IMR-90 (cell line): ENCODE results near the gene CETN2. TPM values are rescaled to one million over a fixed set of nuclear protein-coding genes. Genes with fewer than 3 reads are reported as not detected.

Experiments used
- ATAC-seq: fragments of 200-7000 bp; cut with Tn5 transposase; 2 replicates; pipeline ENCODE4 v1.9.1; 2020; ENCODE audit warnings: low read depth, mild to moderate bottlenecking, moderate library complexity
- BruUV-seq: library from RNA; stranded (reverse); fragments of 400-500 nt; replicated peaks from 2 replicates; lab custom pipeline; 2021; lab: Mats Ljungman, UMichigan
- CTCF ChIA-PET: fragments of 300-600 bp; formaldehyde crosslinking; extraction: SDS; loops from one replicate; lab custom pipeline; 2021; ENCODE audit warnings: antibody characterized with exemption; lab: Yijun Ruan, JAX
- POLR2A ChIA-PET: fragments of 300-600 bp; sonication (Branson Sonifier 250); formaldehyde crosslinking; loops from one replicate; lab custom pipeline; 2022; ENCODE audit warnings: antibody characterized with exemption; ENCODE audit not compliant: unreplicated experiment; lab: Charles Lee
- DNase-seq: peaks from one replicate; pipeline ENCODE4 v3.0.0; 2013
- H2AFZ ChIP-seq: replicated peaks from 2 replicates; pipeline ENCODE3; 2013; ENCODE audit warnings: low read length, mild to moderate bottlenecking; ENCODE audit not compliant: poor library complexity
- H2AK5ac ChIP-seq: 2 replicates; pipeline ENCODE4 v1.6.1; 2013; ENCODE audit warnings: low read depth, low read length, inconsistent platforms
- H2AK9ac ChIP-seq: replicated peaks from 2 replicates; pipeline ENCODE3; 2013; ENCODE audit warnings: mild to moderate bottlenecking, low read depth, low read length, moderate library complexity; ENCODE audit not compliant: poor library complexity
- H2BK120ac ChIP-seq: 2 replicates; pipeline ENCODE4 v1.6.1; 2013; ENCODE audit warnings: low read depth, low read length, inconsistent platforms
- H2BK15ac ChIP-seq: 3 replicates; pipeline ENCODE4 v1.6.1; 2013; ENCODE audit warnings: low read depth, low read length, inconsistent platforms
- H2BK20ac ChIP-seq: 2 replicates; pipeline ENCODE4 v1.6.1; 2013; ENCODE audit warnings: low read depth, mild to moderate bottlenecking, inconsistent platforms, low read length, moderate library complexity
- H2BK5ac ChIP-seq: 2 replicates; pipeline ENCODE4 v1.6.1; 2013; ENCODE audit warnings: mild to moderate bottlenecking, low read depth, low read length, inconsistent platforms; ENCODE audit not compliant: poor library complexity, severe bottlenecking
- H3K14ac ChIP-seq: replicated peaks from 2 replicates; pipeline ENCODE4 v1.6.1; 2013; ENCODE audit warnings: low read depth, low read length, inconsistent platforms
- H3K18ac ChIP-seq: 2 replicates; pipeline ENCODE4 v1.6.1; 2013; ENCODE audit warnings: low read depth, low read length, control low read depth
- H3K23ac ChIP-seq: 2 replicates; pipeline ENCODE4 v1.6.1; 2013; ENCODE audit warnings: low read depth, low read length, inconsistent platforms
- H3K27ac ChIP-seq: 2 replicates; pipeline ENCODE4 v1.5.1; 2013; ENCODE audit warnings: mild to moderate bottlenecking, control low read depth, low read length; ENCODE audit not compliant: insufficient read depth
- H3K27me3 ChIP-seq: 2 replicates; pipeline ENCODE4 v1.6.1; 2013; ENCODE audit warnings: low read length; ENCODE audit not compliant: control insufficient read depth, insufficient read depth
- H3K36me3 ChIP-seq: 2 replicates; pipeline ENCODE4 v1.6.1; 2013; ENCODE audit warnings: low read length, mixed read lengths; ENCODE audit not compliant: control insufficient read depth, insufficient read depth
- H3K4ac ChIP-seq: 2 replicates; pipeline ENCODE4 v1.6.1; 2013; ENCODE audit warnings: low read depth, low read length, inconsistent platforms
- H3K4me1 ChIP-seq: 2 replicates; pipeline ENCODE4 v1.6.1; 2013; ENCODE audit warnings: low read length, mixed read lengths; ENCODE audit not compliant: control insufficient read depth, insufficient read depth
- H3K4me2 ChIP-seq: 2 replicates; pipeline ENCODE4 v1.6.1; 2013; ENCODE audit warnings: low read depth, mild to moderate bottlenecking, control low read depth, low read length, moderate library complexity
- H3K4me3 ChIP-seq: 2 replicates; pipeline ENCODE4 v1.5.1; 2013; ENCODE audit warnings: low read depth, mild to moderate bottlenecking, control low read depth, low read length, moderate library complexity; ENCODE audit not compliant: insufficient read depth
- H3K56ac ChIP-seq: 2 replicates; pipeline ENCODE4 v1.6.1; 2013; ENCODE audit warnings: low read length, inconsistent platforms; ENCODE audit not compliant: insufficient read depth; ENCODE audit errors: extremely low read depth
- H3K79me1 ChIP-seq, 2 experiments: 2 replicates each; pipeline ENCODE4 v1.6.1; 2013; ENCODE audit warnings: low read length in 2 of 2, inconsistent platforms in 1 of 2, low read depth in 1 of 2
- H3K9ac ChIP-seq: 2 replicates; pipeline ENCODE4 v1.6.1; 2013; ENCODE audit warnings: low read depth, low read length, control low read depth
- H3K9me1 ChIP-seq: 2 replicates; pipeline ENCODE4 v1.6.1; 2013; ENCODE audit warnings: low read length, inconsistent platforms; ENCODE audit not compliant: insufficient read depth
- H3K9me3 ChIP-seq: 2 replicates; pipeline ENCODE4 v1.6.1; 2013; ENCODE audit warnings: low read length; ENCODE audit not compliant: control insufficient read depth, insufficient read depth
- H4K20me1 ChIP-seq: 2 replicates; pipeline ENCODE4 v1.6.1; 2013; ENCODE audit warnings: low read length, inconsistent platforms; ENCODE audit not compliant: insufficient read depth
- H4K5ac ChIP-seq: 2 replicates; pipeline ENCODE4 v1.6.1; 2013; ENCODE audit warnings: mild to moderate bottlenecking, low read depth, low read length, control low read depth
- H4K8ac ChIP-seq, 2 experiments: 2 replicates each; pipeline ENCODE4 v1.6.1; 2013; ENCODE audit warnings: low read depth in 2 of 2, low read length in 2 of 2, control low read depth in 1 of 2, inconsistent platforms in 1 of 2
- H4K91ac ChIP-seq: 2 replicates; pipeline ENCODE4 v1.6.1; 2013; ENCODE audit warnings: low read depth, low read length, inconsistent platforms; ENCODE audit not compliant: insufficient read depth
- BHLHE40 ChIP-seq: fragments of 150-350 bp; IDR thresholded peaks from 2 replicates; pipeline ENCODE4 v1.6.1; 2016; ENCODE audit warnings: mild to moderate bottlenecking, low read depth, low read length
- CEBPB ChIP-seq: IDR thresholded peaks from 2 replicates; pipeline ENCODE4 v1.6.1; 2012; ENCODE audit warnings: low read depth, low read length, improper control_type of control experiment
- CHD1 ChIP-seq: IDR thresholded peaks from 2 replicates; pipeline ENCODE4 v1.6.1; 2012; ENCODE audit warnings: low read depth, low read length, improper control_type of control experiment
- FOS ChIP-seq: fragments of 150-350 bp; IDR thresholded peaks from 2 replicates; pipeline ENCODE4 v1.6.1; 2016; ENCODE audit warnings: low read depth, low read length
- MAFK ChIP-seq: IDR thresholded peaks from 2 replicates; pipeline ENCODE4 v1.6.1; 2012; ENCODE audit warnings: low read depth, low read length, improper control_type of control experiment
- POLR2A ChIP-seq: IDR thresholded peaks from 2 replicates; pipeline ENCODE4 v1.6.1; 2012; ENCODE audit warnings: mild to moderate bottlenecking, low read depth, low read length
- RAD21 ChIP-seq: IDR thresholded peaks from 2 replicates; pipeline ENCODE4 v1.6.1; 2012; ENCODE audit warnings: low read length, improper control_type of control experiment
- RFX5 ChIP-seq: IDR thresholded peaks from 2 replicates; pipeline ENCODE4 v1.8.0; 2012; ENCODE audit warnings: low read depth, mild to moderate bottlenecking, low read length, moderate library complexity
- SMC3 ChIP-seq: fragments of 150-350 bp; IDR thresholded peaks from 2 replicates; pipeline ENCODE4 v1.6.1; 2016; ENCODE audit warnings: low read depth, mild to moderate bottlenecking, antibody characterized with exemption, low read length, moderate library complexity
- whole genome bisulfite sequencing, 2 experiments: methylation state at CpG; one replicate each; pipeline versions ENCODE4 v1.1.5 to v1.1.7; 2013; ENCODE audit warnings: missing lambda C conversion rate in 2 of 2; ENCODE audit not compliant: insufficient read length in 1 of 2; ENCODE audit errors: extremely low coverage in 2 of 2; 5-methylcytosine and 5-hydroxymethylcytosine counted together
- dilution Hi-C: fragments of 300-500 bp; cut with HindIII; formaldehyde crosslinking; loops from one replicate; pipeline ENCODE4 v1.14.3; 2018; ENCODE audit warnings: low sequenced_read_pairs; ENCODE audit not compliant: unreplicated experiment
- in situ Hi-C: fragments of 300-500 bp; cut with MboI; formaldehyde crosslinking; loops from 3 replicates; pipeline ENCODE4 v1.14.3; 2019; ENCODE audit warnings: low sequenced_read_pairs, inconsistent platforms, mixed read lengths
- intact Hi-C: fragments of 100-400 bp; cut with micrococcal nuclease; formaldehyde crosslinking; loops from 2 replicates; pipeline ENCODE4 v1.10.0; 2022
- polyA plus RNA-seq, 3 experiments: library from polyadenylated mRNA; depleted of rRNA; stranded (reverse); fragments of >200 nt; gene quantifications; 2 replicates each; pipeline ENCODE4 v1.2.3, GENCODE V29; 2012; ENCODE audit warnings: low replicate concordance in 1 of 3
- total RNA-seq: library from RNA; depleted of rRNA; stranded (reverse); fragments of >200 nt; gene quantifications from 2 replicates; pipeline ENCODE4 v1.2.3, GENCODE V29; 2012

The CETN2 gene
- total and polyA plus RNA-seq, 2 of the 4 experiments (the other 2 are of a cell fraction), result 15.8 to 34.0 TPM

DNA sequence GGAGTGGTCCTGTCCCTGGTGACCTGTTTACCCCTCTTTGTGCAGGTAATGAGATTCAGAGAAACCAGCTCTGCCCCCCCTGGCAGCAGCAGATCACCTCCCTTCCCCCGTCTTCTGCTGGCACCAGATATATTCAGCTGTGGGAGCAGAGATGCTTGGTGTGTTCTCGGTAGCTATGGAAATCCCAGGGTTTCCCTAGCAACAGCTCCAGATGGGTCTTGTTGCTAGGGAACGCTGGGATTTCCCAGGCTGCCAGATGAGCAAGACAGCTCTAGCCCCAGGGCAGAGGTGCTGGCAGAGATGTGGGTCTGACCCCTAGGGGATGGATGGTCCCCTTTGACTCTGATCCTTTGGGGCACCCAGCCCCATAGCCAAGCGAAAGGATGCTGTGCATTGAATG, 20.2 kb downstream of the CETN2 start:
- WGBS, 2 experiments, result 60% methylated on average over 1 of the region's 4 CpGs; no CpG with 5 or more reads in 1 of the 2 experiments
- TF ChIP-seq POLR2A (no peak), BHLHE40 (no peak), RAD21 (no peak), CHD1 (no peak), CEBPB (no peak), FOS (no peak), RFX5 (no peak), MAFK (no peak), SMC3 (no peak)
- H2BK15ac ChIP-seq, result no peak overlapping the region
- no peak overlapping the region for H3K9ac ChIP-seq
- BruUV-seq, result no TSS peak
- H3K23ac ChIP-seq, result no peak overlapping the region
- no peak overlapping the region for H2AFZ ChIP-seq
- H2BK20ac ChIP-seq, result no peak overlapping the region
- CTCF ChIA-PET, result no interaction called here
- no peak overlapping the region for H3K56ac ChIP-seq
- intact Hi-C loops (no loop called here), in situ Hi-C loops (loop anchor here (25.0 kb wide), 1 partner anchor 1648 kb away; no protein-coding TSS in a partner anchor), dilution Hi-C loops (no loop called here)
- no peaks in the 10 kb centered on the region for H3K36me3 ChIP-seq
- H4K20me1 ChIP-seq, result no peaks in the 10 kb centered on the region
- no peaks in the 10 kb centered on the region for H3K79me1 ChIP-seq
- H2AK9ac ChIP-seq, result no peak overlapping the region
- no peak overlapping the region for H3K4me3 ChIP-seq
- H2BK120ac ChIP-seq, result no peak overlapping the region
- no peak overlapping the region for H3K4me2 ChIP-seq
- no peak overlapping the region for H4K8ac ChIP-seq
- H3K18ac ChIP-seq, result no peak overlapping the region
- ATAC-seq, result no peak
- H2AK5ac ChIP-seq, result no peak overlapping the region
- no peaks in the 10 kb centered on the region for H3K9me3 ChIP-seq
- no peak overlapping the region for H3K27ac ChIP-seq
- POLR2A ChIA-PET, result no interaction called here
- no peak for DNase-seq
- no peak overlapping the region for H3K4ac ChIP-seq
- H3K14ac ChIP-seq, result no peak overlapping the region
- no peak overlapping the region for H4K5ac ChIP-seq
- no peak overlapping the region for H2BK5ac ChIP-seq
- H3K27me3 ChIP-seq, result no peaks in the 10 kb centered on the region; the same call in 1 of the 2 replicates
- no peaks in the 10 kb centered on the region for H3K9me1 ChIP-seq
- H4K91ac ChIP-seq, result no peak overlapping the region
- no peaks in the 10 kb centered on the region for H3K4me1 ChIP-seq
